Epidermal melanocyte (primary cell): ENCODE results near the gene UNC50.

Experiments used
- DNase-seq: peaks from one replicate; pipeline ENCODE4 v3.0.0; 2011; ENCODE audit warnings: low spot score; ENCODE audit not compliant: insufficient read length

The UNC50 gene

DNA sequence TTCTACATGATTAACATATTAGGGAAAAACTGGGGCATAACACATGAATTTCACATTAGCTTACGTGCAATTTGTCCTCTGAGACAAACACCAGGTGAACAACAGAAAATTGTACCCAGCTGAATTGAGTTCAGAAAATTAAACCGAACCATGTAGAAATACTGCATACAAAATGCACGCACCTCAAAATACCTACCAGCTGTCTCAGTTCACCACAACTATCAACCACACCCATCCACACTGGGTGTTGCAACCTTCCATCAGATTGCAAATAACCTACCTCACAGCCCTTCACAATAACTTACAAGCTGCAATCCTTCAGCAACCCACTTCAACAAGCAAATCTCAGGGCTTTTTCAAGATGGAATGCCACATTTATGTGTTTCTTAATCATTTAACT is 55.9 kb downstream of the UNC50 start:
- DNase-seq, result no peak

DNA sequence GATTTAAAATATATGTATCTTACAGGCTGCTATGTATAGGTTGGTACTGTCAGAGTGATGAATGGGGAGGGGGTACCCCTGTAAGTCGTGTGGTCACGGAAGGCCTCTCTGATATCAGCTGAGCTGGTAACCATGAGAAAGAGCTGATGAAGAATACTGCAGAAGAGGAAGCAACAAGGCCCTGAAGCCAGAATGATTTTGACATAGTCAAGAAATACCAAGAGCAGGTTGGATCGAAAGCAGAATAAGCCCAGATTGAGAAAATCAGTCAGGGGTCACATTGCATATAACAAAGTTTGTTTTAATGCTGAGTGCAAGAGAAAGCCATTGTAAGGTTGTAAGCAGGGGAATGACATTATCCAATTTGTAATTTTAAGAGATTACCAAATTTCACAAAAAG is 57.3 kb downstream of the UNC50 start:
- no peak for DNase-seq
